CD4-positive, alpha-beta T cell treated with Interleukin-10 for 1 hour (primary cell): ENCODE data around the gene MYO1E.
"Not testable (repeated sequence)": the region's sequence is repeated elsewhere in the genome, so short reads cannot be mapped to it uniquely, and the experiment has no call there.

Source experiments
- DNase-seq: peaks from one replicate; pipeline ENCODE4 v3.0.0-alpha.2; 2020

Gene MYO1E

GRCh38 chr15:59180945-59181600 lies 191.6 kb downstream of the MYO1E start:
- DNase-seq, result no peak

- DNase-seq, result no peak
Measured at GRCh38 chr15:59179717-59180116, 193.0 kb downstream of the MYO1E start.

DNA sequence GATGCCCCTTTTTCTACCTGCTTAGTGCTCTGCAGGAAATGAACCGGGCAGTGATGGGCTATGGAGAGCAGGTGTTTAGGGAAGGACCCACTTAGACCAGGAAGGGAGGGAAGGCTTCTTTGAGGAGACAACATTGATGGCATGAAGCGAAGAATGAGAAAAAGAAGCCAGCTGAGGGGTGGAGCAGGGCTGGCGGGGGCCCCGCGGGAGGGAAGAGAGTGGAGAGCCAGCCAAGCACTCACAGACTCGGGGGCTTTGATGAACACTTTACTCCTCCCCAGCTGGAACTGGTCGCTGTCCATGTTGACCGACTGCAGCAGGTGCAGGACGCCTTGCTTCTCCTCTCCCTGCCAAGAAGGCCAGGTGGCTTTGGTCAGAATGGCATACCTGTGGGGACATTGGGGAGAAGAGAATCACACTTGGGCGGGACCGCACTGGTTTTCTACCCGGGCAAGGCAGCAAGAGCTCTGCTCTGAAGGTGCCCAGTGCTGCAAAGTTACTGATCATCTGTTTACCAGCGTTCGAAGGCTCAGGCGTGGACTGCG lies 194.4 kb downstream of the MYO1E start:
- DNase-seq, result no peak

- DNase-seq, result no peak
Measured at GRCh38 chr15:59177317-59177660, 195.4 kb downstream of the MYO1E start.

DNA sequence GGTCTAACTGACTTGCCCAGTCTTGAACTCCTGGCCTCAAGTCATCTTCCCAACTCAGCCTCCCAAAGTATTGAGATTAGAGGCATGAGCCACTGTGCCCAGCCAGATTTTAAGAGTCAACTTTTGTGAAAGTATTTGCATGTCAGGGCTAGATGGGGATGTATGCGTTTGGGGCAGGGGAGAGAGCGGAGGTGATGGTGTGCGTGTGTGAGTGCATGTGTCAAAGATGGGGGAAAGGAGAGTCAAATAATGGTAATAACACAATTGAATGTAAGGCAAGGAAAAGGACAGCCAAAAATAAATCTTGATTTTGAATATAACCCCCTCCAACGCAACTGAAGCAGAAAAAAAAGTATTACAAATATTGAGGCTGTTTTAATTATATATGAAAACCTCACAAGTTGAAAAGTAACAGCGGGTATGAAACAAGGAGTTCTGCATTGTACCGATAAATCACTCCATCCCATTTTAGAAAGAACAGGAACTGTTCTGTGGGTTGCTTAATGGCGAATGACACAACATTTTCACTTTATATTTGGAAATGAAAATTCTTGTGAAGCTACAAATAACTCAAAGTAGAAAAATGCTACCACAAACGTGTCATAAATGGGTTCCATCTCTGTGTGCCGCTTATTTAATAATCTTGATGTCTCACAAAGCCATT lies 195.9 kb downstream of the MYO1E start:
- no peak for DNase-seq

DNA sequence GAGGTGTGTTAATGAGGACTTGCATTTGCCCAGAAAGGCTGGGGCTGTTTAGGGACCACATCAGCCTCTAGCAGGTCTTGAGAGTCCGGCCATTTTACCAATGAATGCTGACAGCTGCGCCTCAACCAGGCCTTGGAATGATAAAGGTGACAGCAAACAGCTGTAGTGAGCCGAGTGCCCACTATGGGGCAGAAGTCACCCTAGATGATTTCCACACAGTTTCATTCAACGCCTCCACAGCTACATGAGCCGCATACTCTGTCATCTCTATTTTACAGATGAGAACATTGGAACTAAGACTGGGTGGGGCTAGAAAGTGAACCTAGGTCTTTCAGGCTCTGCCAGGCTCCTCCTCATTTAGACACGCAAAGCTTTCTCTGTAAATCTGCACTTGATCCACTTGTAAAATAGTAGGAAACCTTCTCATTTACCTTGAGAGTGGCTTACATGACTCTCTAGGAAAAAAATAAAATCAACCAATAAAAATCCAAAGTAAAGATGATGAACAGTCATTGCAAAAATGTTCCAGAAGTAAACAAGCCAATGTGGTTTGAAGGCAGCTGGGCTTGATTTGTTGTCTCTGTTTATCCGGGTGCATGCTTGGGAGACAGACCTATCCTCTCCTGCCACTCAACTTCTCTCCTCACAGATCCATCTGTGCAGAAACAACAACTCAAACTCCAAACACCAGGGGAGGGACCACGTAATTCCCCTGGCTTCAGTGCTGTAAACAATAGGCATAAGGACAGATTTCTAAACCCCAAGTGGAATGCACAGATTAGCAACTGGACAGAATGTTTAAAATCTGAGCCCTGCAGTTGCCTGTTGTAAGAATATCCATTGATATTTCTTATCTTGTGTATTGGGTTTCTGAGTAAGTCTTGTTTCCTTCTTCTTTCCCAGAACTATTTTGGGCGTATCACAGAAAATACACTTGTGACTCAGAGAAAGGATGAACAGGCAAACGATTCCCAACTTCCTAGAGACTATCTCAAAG lies 197.5 kb downstream of the MYO1E start:
- peak; percentile 28 for DNase-seq

GRCh38 chr15:59174151-59174834 lies 198.4 kb downstream of the MYO1E start:
- no peak for DNase-seq

DNA sequence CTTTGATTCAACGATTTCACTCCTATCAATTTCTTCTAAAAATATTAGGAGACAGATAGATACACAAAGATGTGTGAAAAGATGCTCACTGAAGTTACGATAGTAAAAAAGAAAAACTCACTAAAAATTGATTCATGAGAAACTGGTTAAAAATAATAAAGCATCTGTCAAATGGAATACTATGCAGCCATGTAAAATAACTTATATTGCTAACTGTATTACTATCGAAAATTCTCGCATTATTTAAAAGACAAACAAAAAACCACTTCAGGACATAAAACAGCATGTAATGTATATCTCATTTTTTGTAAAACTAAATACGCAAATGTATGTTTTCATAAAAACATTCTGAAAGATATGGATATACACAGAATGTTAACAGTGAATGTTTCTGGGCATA lies 199.5 kb downstream of the MYO1E start:
- DNase-seq, result no peak

GRCh38 chr15:59172289-59172901 lies 200.3 kb downstream of the MYO1E start:
- DNase-seq, result no peak

DNA sequence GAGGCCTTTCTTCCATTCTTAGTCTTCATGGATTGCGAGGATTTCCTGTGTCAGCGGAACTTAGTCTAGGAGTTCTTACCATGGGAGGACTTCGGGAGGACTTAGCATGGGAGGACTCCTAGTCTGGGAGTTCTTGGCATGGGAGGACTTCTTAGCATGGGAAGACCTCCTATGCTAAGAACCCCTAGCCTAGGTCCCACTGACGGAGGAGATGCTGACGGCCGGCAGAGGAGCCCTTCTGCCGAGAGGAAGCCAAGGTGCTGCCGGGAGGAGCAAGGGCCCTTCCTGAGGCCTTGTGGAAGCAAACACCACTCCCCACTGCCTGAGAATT lies 201.6 kb downstream of the MYO1E start:
- no peak for DNase-seq

GRCh38 chr15:59170295-59171066 lies 202.2 kb downstream of the MYO1E start:
- DNase-seq, result no peak

DNA sequence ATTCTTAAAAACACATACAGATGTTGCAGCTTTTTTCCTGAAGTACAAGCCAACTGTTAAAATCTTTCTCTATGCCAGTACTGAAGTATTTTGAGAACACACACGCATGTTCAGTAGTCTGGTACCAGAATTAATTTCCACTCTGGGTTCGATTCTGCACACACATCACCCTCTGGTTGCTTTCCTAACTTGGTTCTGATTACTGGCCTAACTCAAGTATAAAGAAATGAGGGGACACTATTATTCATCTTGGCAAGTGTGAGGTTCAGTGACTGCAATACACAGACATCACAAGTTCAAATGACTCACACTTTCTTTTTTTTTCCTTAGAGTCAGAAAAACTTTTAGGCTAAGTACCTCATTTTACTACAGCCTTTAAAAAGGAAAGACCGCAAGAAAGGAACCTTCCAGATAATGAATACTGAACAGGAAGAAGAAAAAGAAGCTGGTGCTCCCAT lies 203.4 kb downstream of the MYO1E start:
- DNase-seq, result no peak

GRCh38 chr15:59168536-59168935 lies 204.1 kb downstream of the MYO1E start:
- no peak for DNase-seq

DNA sequence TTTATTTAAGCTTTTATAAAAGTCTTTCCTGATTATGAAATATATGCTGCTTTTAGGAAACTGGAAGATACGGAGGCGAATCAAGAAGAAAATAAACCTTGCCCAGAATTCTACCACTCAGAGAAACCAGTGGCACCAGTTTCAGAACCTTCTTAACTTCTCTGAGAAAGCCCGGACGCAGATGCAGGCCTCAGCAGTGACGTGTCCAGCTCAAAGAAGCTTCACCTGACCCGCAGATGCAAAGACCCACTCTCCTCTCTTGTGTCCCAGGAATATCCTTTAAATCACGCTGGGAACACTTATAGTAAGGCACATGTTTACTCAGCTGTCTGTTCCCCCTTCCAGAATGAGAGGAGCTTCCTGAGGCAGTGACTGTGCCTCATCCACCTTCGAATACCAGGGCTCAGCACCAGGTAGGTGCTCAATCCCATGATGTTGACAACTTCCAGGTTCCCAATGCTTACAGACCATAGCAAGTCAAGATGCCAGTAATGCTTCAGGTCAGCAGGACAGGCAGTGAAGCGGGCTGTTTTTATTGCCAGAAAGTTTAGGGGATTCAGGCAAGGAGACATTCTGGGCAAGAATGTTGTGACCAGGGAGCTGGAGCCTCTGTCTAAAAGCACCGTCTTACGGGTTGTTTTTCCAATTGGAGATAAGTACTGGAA lies 205.9 kb downstream of the MYO1E start:
- no peak for DNase-seq

- DNase-seq, result no peak
Measured at GRCh38 chr15:59166166-59166565, 206.5 kb downstream of the MYO1E start.

- DNase-seq, result no peak
Measured at GRCh38 chr15:59165726-59166125, 206.9 kb downstream of the MYO1E start.

GRCh38 chr15:59162080-59162479 lies 210.6 kb downstream of the MYO1E start:
- not testable (repeated sequence) for DNase-seq

DNA sequence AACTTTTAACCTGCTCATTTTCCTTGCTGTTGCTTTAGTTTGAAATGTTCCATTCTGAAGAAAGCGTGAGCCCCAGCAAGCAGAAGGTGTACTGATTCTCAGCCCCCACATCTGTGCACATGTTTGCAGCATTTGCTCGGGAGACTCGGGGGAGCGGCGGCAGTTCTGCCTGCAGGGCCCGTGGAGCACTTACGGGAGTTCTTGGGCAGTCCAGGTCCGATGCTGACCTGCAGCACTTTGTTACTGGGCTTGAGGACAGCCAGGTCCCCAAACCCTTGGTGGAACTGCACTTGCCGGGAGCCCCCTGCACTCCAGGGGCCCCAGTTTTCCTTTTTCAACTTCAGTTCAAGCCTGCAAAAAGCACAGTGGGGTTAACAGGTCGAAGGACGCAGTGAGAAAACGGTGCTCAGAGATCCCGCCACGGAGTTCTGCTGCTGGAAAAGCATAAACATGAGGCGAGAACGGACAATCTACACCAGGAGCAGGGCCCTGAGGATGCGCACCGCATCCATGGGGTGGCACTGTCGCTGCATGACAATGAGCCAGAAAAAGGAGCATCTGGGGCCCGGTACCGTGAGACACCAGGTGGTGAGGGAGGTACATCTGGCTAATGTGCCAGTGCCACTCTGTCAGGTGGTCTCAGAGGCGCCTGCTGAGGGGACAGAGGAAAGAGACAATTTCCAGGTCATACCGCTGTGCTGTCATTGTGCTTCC lies 211.6 kb downstream of the MYO1E start:
- DNase-seq, result no peak

- DNase-seq, result no peak
Measured at GRCh38 chr15:59159210-59159609, 213.5 kb downstream of the MYO1E start.

- DNase-seq, result no peak
Measured at GRCh38 chr15:59158701-59159034, 214.0 kb downstream of the MYO1E start.
